K562 (cell line): ENCODE measurements around the gene LTBR. TPM values are rescaled to one million over a fixed set of nuclear protein-coding genes. Genes with fewer than 3 reads are reported as not detected.

ENCODE experiments used
- FOXK2 ChIP-seq, 2 experiments: fragments of 450-650 bp; IDR thresholded peaks in 1 of 2; conservative IDR thresholded peaks in 1 of 2; 2 replicates each; pipeline ENCODE4 v1.6.1; 2016; ENCODE audit warnings: low read depth in 2 of 2, mild to moderate bottlenecking in 1 of 2
- GTF2E2 ChIP-seq: fragments of 200-800 bp; sonication (Bioruptor generic); IDR thresholded peaks from 2 replicates; pipeline ENCODE4 v1.6.1; 2016; ENCODE audit warnings: missing genetic modification characterization, missing compliant biosample characterization
- NR2C2 ChIP-seq, 2 experiments: fragments of 200-800 bp in 1 of 2; sonication (Bioruptor generic) in 1 of 2; sonication (generic) in 1 of 2; formaldehyde crosslinking in 1 of 2; IDR thresholded peaks; 2 replicates each; pipeline versions ENCODE4 v1.6.1 to v1.8.0; 2016 to 2022; ENCODE audit warnings: mild to moderate bottlenecking in 1 of 2, missing compliant biosample characterization in 1 of 2, missing genetic modification characterization in 1 of 2, missing genetic modification reagents in 1 of 2
- POLR2A ChIP-seq: fragments of 450-650 bp; conservative IDR thresholded peaks from 2 replicates; pipeline ENCODE4 v1.6.1; 2016
- POLR2B ChIP-seq: fragments of 450-650 bp; IDR thresholded peaks from 2 replicates; pipeline ENCODE4 v1.6.1; 2018; ENCODE audit warnings: low read depth; ENCODE audit not compliant: partially characterized antibody
- SIN3B ChIP-seq: fragments of 450-650 bp; IDR thresholded peaks from 2 replicates; pipeline ENCODE4 v1.6.1; 2017; ENCODE audit warnings: low read depth, mild to moderate bottlenecking, moderate library complexity
- SUPT5H ChIP-seq: fragments of 450-650 bp; IDR thresholded peaks from 2 replicates; pipeline ENCODE4 v1.6.1; 2016
- U2AF1 ChIP-seq: fragments of 200-400 bp; formaldehyde crosslinking; optimal IDR thresholded peaks from 2 replicates; pipeline ENCODE3; 2017; ENCODE audit warnings: mild to moderate bottlenecking, low read depth, low read length, moderate library complexity
- ZNF384 ChIP-seq: IDR thresholded peaks from 2 replicates; pipeline ENCODE4 v1.6.1; 2012; ENCODE audit warnings: low read depth, low read length, improper control_type of control experiment
- ZNF695 ChIP-seq: fragments of 450-650 bp; formaldehyde crosslinking; IDR thresholded peaks from 2 replicates; pipeline ENCODE4 v1.4.0; 2020; ENCODE audit warnings: mild to moderate bottlenecking, moderate library complexity
- polyA plus RNA-seq, 8 experiments: library from polyadenylated mRNA; depleted of rRNA in 4 of 8; stranded (reverse) in 5 of 8; unstranded in 3 of 8; fragments of >200 nt; fragmentation: Nextera tagmentation in 2 of 8; fragmentation: Illumina TruSeq in 1 of 8; extraction: Ambion mirVana in 2 of 8; extraction: Trizol in 1 of 8; gene quantifications; 2 replicates each; pipeline versions ENCODE4 v1.2.1 to v1.2.3, GENCODE V29; 2011 to 2014; ENCODE audit warnings: inconsistent platforms in 1 of 8, missing spikeins in 1 of 8
- total RNA-seq, 7 experiments: library from RNA; depleted of rRNA in 6 of 7; stranded (reverse); fragments of >200 nt in 6 of 7; fragmentation: Illumina TruSeq in 2 of 7; extraction: Trizol in 2 of 7; gene quantifications; 2 replicates each; pipeline versions ENCODE4 v1.2.1 to v1.2.3, GENCODE V29; 2011 to 2021; ENCODE audit warnings: low replicate concordance in 1 of 7
- TF ChIP-seq, protein P1 (sequence below): sonication (generic); formaldehyde crosslinking; IDR thresholded peaks from 2 replicates; pipeline ENCODE4 v1.8.0; 2022; ENCODE audit warnings: missing genetic modification reagents, mild to moderate bottlenecking, moderate library complexity, borderline replicate concordance
- TF ChIP-seq, protein P2 (sequence below): fragments of 200-800 bp; sonication (Bioruptor generic); IDR thresholded peaks from 2 replicates; pipeline ENCODE4 v1.6.1; 2017; ENCODE audit warnings: missing genetic modification characterization, missing compliant biosample characterization

The LTBR gene
- total and polyA plus RNA-seq, 9 of the 15 experiments (the other 6 are each of a cell fraction or from before 2014, with no cell fraction given): 0.96 to 69.0 (median 35.3) TPM

DNA sequence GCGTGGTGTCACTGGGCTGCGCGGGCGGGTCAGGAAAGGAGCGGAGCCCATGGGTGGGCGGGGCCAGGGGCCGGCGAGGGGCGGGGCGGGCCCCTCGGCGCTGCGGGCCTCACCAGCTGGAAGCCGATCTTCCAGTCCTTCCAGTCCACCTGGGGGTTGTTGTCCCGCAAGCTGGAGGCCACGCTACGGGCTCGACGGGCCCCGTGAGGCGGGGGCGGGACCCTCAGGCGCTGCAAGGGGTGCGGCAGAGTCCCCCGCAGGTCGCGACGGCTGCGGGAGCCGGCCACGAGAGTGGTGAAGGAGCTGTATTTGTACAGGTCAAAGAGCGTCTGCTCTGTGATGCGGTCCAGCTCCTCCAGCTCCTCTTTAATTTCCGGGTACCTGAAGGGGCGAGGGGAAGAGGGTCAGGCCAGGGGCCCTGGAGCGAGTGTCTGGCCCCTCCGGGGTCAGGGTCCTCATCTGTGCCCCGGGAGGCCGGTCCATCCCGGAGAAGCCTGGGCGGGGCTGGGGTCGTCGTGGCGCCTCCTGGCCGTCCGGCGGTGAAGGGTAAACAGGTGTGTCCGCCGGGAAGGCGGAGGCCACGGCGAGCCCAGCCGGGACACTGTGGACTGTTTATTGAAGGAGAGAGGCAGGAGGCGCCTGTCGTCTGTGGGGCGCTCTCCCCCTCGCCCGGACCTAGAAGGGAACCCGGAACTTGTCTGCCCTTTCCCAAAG lies 20.5 kb upstream of the LTBR start (continued):
- TF ChIP-seq ZNF384 (peak; percentile 39; the same call in 1 of the 2 replicates), ZNF695 (CRISPR knock-in tag) (no peak), SIN3B (no peak), POLR2B (peak; percentile 48), POLR2A (peak; percentile 71), U2AF1 (no peak), NR2C2 (CRISPR knock-in tag; IDR thresholded peaks at IDR 0.05) (no peak), NR2C2 (tag; IDR thresholded peaks at IDR 0.05) (peak; percentile 67), GTF2E2 (tag) (peak; percentile 21; the same call in 1 of the 2 replicates), FOXK2 (conservative IDR thresholded peaks at IDR 0.05 in 1 of 2, IDR thresholded peaks at IDR 0.05 in 1 of 2; ENCODE audit: low read depth in 2 of 2) (0 out of 4 replicates have a peak, but pooled peaks of 1 of the 2 experiments have one; percentile 9), SUPT5H (peak; percentile 68)
- TF ChIP-seq, protein P1, sequence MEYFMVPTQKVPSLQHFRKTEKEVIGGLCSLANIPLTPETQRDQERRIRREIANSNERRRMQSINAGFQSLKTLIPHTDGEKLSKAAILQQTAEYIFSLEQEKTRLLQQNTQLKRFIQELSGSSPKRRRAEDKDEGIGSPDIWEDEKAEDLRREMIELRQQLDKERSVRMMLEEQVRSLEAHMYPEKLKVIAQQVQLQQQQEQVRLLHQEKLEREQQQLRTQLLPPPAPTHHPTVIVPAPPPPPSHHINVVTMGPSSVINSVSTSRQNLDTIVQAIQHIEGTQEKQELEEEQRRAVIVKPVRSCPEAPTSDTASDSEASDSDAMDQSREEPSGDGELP (CRISPR knock-in tag): peak; percentile 91
- TF ChIP-seq, protein P2, sequence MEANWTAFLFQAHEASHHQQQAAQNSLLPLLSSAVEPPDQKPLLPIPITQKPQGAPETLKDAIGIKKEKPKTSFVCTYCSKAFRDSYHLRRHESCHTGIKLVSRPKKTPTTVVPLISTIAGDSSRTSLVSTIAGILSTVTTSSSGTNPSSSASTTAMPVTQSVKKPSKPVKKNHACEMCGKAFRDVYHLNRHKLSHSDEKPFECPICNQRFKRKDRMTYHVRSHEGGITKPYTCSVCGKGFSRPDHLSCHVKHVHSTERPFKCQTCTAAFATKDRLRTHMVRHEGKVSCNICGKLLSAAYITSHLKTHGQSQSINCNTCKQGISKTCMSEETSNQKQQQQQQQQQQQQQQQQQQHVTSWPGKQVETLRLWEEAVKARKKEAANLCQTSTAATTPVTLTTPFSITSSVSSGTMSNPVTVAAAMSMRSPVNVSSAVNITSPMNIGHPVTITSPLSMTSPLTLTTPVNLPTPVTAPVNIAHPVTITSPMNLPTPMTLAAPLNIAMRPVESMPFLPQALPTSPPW (CRISPR knock-in tag): peak; percentile 73
